B cell (primary cell): ENCODE results near the gene MYORG.

Experiments used
- EZH2 ChIP-seq: IDR thresholded peaks from 2 replicates; pipeline ENCODE4 v1.6.1; 2012; ENCODE audit warnings: borderline replicate concordance, low read depth, mild to moderate bottlenecking, moderate library complexity, low read length; ENCODE audit not compliant: insufficient read depth, poor library complexity, severe bottlenecking
- TF ChIP-seq, protein P1 (sequence below): fragments of 200-600 bp; IDR thresholded peaks from one replicate; pipeline ENCODE4 v1.8.0; 2022; ENCODE audit warnings: antibody characterized with exemption, mild to moderate bottlenecking

DNA sequence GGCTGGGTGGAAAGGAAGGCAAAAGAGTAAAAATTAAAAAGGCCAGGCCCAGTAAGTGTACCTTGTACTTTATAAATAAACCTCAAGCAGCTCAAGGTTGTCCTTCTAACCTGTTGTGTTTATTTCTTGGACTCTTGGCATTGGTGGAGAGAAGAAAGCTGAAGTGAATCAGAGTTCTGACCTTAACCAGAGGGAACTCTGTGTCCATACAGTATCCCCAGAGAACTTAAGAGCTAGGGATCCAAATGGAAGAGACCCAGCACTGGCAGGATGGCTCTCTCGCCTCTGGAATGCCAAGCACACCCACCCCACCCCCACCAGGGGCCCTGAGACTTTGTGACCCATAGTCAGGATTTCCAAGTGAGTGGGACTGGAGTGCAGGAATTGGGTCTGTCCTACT is 33.1 kb downstream of the MYORG start:
- TF ChIP-seq, protein P1, sequence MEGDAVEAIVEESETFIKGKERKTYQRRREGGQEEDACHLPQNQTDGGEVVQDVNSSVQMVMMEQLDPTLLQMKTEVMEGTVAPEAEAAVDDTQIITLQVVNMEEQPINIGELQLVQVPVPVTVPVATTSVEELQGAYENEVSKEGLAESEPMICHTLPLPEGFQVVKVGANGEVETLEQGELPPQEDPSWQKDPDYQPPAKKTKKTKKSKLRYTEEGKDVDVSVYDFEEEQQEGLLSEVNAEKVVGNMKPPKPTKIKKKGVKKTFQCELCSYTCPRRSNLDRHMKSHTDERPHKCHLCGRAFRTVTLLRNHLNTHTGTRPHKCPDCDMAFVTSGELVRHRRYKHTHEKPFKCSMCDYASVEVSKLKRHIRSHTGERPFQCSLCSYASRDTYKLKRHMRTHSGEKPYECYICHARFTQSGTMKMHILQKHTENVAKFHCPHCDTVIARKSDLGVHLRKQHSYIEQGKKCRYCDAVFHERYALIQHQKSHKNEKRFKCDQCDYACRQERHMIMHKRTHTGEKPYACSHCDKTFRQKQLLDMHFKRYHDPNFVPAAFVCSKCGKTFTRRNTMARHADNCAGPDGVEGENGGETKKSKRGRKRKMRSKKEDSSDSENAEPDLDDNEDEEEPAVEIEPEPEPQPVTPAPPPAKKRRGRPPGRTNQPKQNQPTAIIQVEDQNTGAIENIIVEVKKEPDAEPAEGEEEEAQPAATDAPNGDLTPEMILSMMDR: no peak
- TF ChIP-seq EZH2: no peak
